SK-N-SH (cell line): ENCODE data around the gene TNFAIP1. TPM values are rescaled to one million over a fixed set of nuclear protein-coding genes. Genes with fewer than 3 reads are reported as not detected.

Experiments used
- CTCF ChIA-PET: fragments of 300-600, 350-600 bp; formaldehyde crosslinking; extraction: SDS; loops from one replicate; lab custom pipeline; 2021; lab: Yijun Ruan, JAX
- POLR2A ChIA-PET: fragments of 350-600 bp; sonication (Branson Sonifier 250); formaldehyde crosslinking; extraction: SDS; loops from one replicate; lab custom pipeline; 2020; ENCODE audit warnings: antibody characterized with exemption, inconsistent platforms; lab: Yijun Ruan, JAX
- DNase-seq: peaks from one replicate; pipeline ENCODE4 v3.0.0; 2012
- H2AFZ ChIP-seq: fragments of 200-600 bp; sonication (generic); 2 replicates; pipeline ENCODE4 v1.8.1; 2016; ENCODE audit warnings: antibody characterized with exemption, mild to moderate bottlenecking, low read depth
- H3F3A ChIP-seq: fragments of 200-600 bp; sonication (generic); replicated peaks from 2 replicates; pipeline ENCODE3; 2016; ENCODE audit warnings: antibody characterized with exemption, mild to moderate bottlenecking; ENCODE audit not compliant: insufficient read depth
- H3K27ac ChIP-seq, 2 experiments: fragments of 200-500 bp in 1 of 2; fragments of 200-600 bp in 1 of 2; sonication (Bioruptor generic) in 1 of 2; sonication (generic), shearing (Covaris generic) in 1 of 2; 2 replicates each; pipeline versions ENCODE4 v1.5.1 to v1.6.1; 2014 to 2016; ENCODE audit warnings: low read depth in 2 of 2, inconsistent platforms in 1 of 2, low read length in 1 of 2, mild to moderate bottlenecking in 1 of 2, mixed read lengths in 1 of 2
- H3K27me3 ChIP-seq: fragments of 200-600 bp; sonication (generic), shearing (Covaris generic); 2 replicates; pipeline ENCODE4 v1.6.1; 2016; ENCODE audit warnings: mixed run types; ENCODE audit not compliant: insufficient read depth
- H3K36me3 ChIP-seq, 2 experiments: fragments of 200-500 bp in 1 of 2; fragments of 200-600 bp in 1 of 2; sonication (Bioruptor generic) in 1 of 2; sonication (generic) in 1 of 2; replicated peaks in 1 of 2; 2 replicates each; pipeline versions ENCODE3 to v1.5.1; 2014 to 2016; ENCODE audit warnings: low read length in 1 of 2, mild to moderate bottlenecking in 1 of 2; ENCODE audit not compliant: insufficient read depth in 2 of 2, control insufficient read depth in 1 of 2
- H3K4me1 ChIP-seq, 2 experiments: fragments of 200-500 bp in 1 of 2; fragments of 200-600 bp in 1 of 2; sonication (Bioruptor generic) in 1 of 2; sonication (generic), shearing (Covaris generic) in 1 of 2; 2 replicates each; pipeline versions ENCODE4 v1.5.1 to v1.6.1; 2014 to 2016; ENCODE audit warnings: low read depth in 1 of 2, low read length in 1 of 2, mixed run types in 1 of 2; ENCODE audit not compliant: insufficient read depth in 2 of 2, control insufficient read depth in 1 of 2
- H3K4me2 ChIP-seq: fragments of 200-600 bp; sonication (generic), shearing (Covaris generic); 2 replicates; pipeline ENCODE4 v1.6.1; 2017; ENCODE audit warnings: mixed run types
- H3K4me3 ChIP-seq, 2 experiments: fragments of 200-500 bp in 1 of 2; fragments of 200-600 bp in 1 of 2; sonication (Bioruptor generic) in 1 of 2; sonication (generic), shearing (Covaris generic) in 1 of 2; 2 replicates each; pipeline versions ENCODE4 v1.5.1 to v1.8.1; 2014 to 2016; ENCODE audit warnings: low read depth in 2 of 2, inconsistent platforms in 1 of 2, low read length in 1 of 2, mild to moderate bottlenecking in 1 of 2, mixed read lengths in 1 of 2, moderate library complexity in 1 of 2
- H3K79me2 ChIP-seq: fragments of 200-600 bp; sonication (generic); 2 replicates; pipeline ENCODE4 v1.8.1; 2017; ENCODE audit warnings: mild to moderate bottlenecking; ENCODE audit not compliant: insufficient read depth
- H3K9ac ChIP-seq: fragments of 200-600 bp; sonication (generic); 2 replicates; pipeline ENCODE4 v1.6.1; 2017; ENCODE audit warnings: mixed run types
- H3K9me2 ChIP-seq: fragments of 200-600 bp; sonication (generic); 2 replicates; pipeline ENCODE4 v1.6.1; 2017; ENCODE audit warnings: mixed run types
- H3K9me3 ChIP-seq: fragments of 200-600 bp; sonication (generic); 2 replicates; pipeline ENCODE4 v1.6.1; 2017; ENCODE audit warnings: mixed run types, mild to moderate bottlenecking, moderate library complexity
- H4K20me1 ChIP-seq: fragments of 200-600 bp; sonication (generic); 2 replicates; pipeline ENCODE4 v1.6.1; 2017; ENCODE audit warnings: mild to moderate bottlenecking, mixed run types; ENCODE audit not compliant: insufficient read depth
- ELF1 ChIP-seq: IDR thresholded peaks from 2 replicates; pipeline ENCODE4 v1.4.0; 2012
- EP300 ChIP-seq, 2 experiments: IDR thresholded peaks; 2 replicates each; pipeline versions ENCODE4 v1.4.0 to v1.6.1; 2012; ENCODE audit warnings: borderline replicate concordance in 1 of 2, low read depth in 1 of 2, low read length in 1 of 2
- FOXJ3 ChIP-seq: sonication (generic); formaldehyde crosslinking; IDR thresholded peaks from 2 replicates; pipeline ENCODE4 v1.5.1; 2020; ENCODE audit warnings: mild to moderate bottlenecking, missing genetic modification reagents
- GABPA ChIP-seq: IDR thresholded peaks from 2 replicates; pipeline ENCODE4 v1.4.0; 2012; ENCODE audit warnings: low read depth, mild to moderate bottlenecking
- JUND ChIP-seq: IDR thresholded peaks from 2 replicates; pipeline ENCODE4 v1.4.0; 2012
- MAX ChIP-seq: IDR thresholded peaks from 2 replicates; pipeline ENCODE4 v1.4.0; 2012; ENCODE audit warnings: low read depth
- MXI1 ChIP-seq: IDR thresholded peaks from 2 replicates; pipeline ENCODE4 v1.6.1; 2012; ENCODE audit warnings: mild to moderate bottlenecking, low read depth, low read length, improper control_type of control experiment
- PBX3 ChIP-seq: IDR thresholded peaks from 2 replicates; pipeline ENCODE4; 2012
- POLR2AphosphoS5 ChIP-seq: IDR thresholded peaks from 2 replicates; pipeline ENCODE4 v1.6.1; 2012; ENCODE audit warnings: low read depth, low read length
- RCOR1 ChIP-seq: fragments of 150-350 bp; IDR thresholded peaks from 2 replicates; pipeline ENCODE4 v1.6.1; 2017; ENCODE audit warnings: antibody characterized with exemption, low read length
- REST ChIP-seq: IDR thresholded peaks from 2 replicates; pipeline ENCODE4 v1.6.1; 2012; ENCODE audit warnings: mild to moderate bottlenecking, low read depth, low read length, moderate library complexity
- SIN3A ChIP-seq: IDR thresholded peaks from 2 replicates; pipeline ENCODE4 v1.6.1; 2012; ENCODE audit warnings: low read depth, mild to moderate bottlenecking, low read length, moderate library complexity, borderline replicate concordance
- ZBTB33 ChIP-seq: IDR thresholded peaks from 2 replicates; pipeline ENCODE4 v1.4.0; 2012; ENCODE audit warnings: low read depth, borderline replicate concordance
- WGBS: methylation state at CpG from one replicate; pipeline ENCODE4 v1.1.6; 2017; ENCODE audit warnings: low lambda C conversion rate; 5-methylcytosine and 5-hydroxymethylcytosine counted together
- polyA plus RNA-seq, 3 experiments: library from polyadenylated mRNA; depleted of rRNA; stranded (reverse); fragments of >200 nt; gene quantifications; 2 replicates each; pipeline ENCODE4 v1.2.3, GENCODE V29; 2012

TNFAIP1 gene
- polyA plus RNA-seq, 1 of the 3 experiments (the other 2 are of a cell fraction) = 52.0 TPM

- 94% methylated on average over 9 of the region's 9 CpGs for WGBS
- H3K9me3 ChIP-seq = no peaks in the 10 kb centered on the region
- H3K36me3 ChIP-seq = peaks cover 71 to 81% of the 10 kb centered on the region in 2 experiments
- peaks cover 43% of the 10 kb centered on the region for H3F3A ChIP-seq
- DNase-seq = no peak
- no peak overlapping the region for H3K9ac ChIP-seq
- H3K79me2 ChIP-seq = peaks cover 30% of the 10 kb centered on the region; the same call in 1 of the 2 replicates
- H3K27ac ChIP-seq = no peak overlapping the region
- CTCF ChIA-PET = no interaction called here
- no peak overlapping the region for H3K4me3 ChIP-seq
- peaks cover 9 to 23% of the 10 kb centered on the region in 2 experiments for H3K4me1 ChIP-seq
- no peak overlapping the region for H3K4me2 ChIP-seq
- H3K9me2 ChIP-seq = no peaks in the 10 kb centered on the region
- no peak for TF ChIP-seq MAX
- TF ChIP-seq EP300 (IDR thresholded peaks at IDR 0.05; ENCODE audit: borderline replicate concordance in 1 of 2, low read depth in 1 of 2, low read length in 1 of 2) = no peak
- TF ChIP-seq SIN3A = no peak
- TF ChIP-seq ZBTB33 = no peak
- no peak for TF ChIP-seq RCOR1
- no peak for TF ChIP-seq JUND
- no peak for TF ChIP-seq PBX3
- no peak for TF ChIP-seq MXI1
- TF ChIP-seq POLR2AphosphoS5 = no peak
- no peak for TF ChIP-seq REST
- no peak for TF ChIP-seq ELF1
- TF ChIP-seq GABPA = no peak
- no peak for TF ChIP-seq FOXJ3 (CRISPR knock-in tag)
- peaks cover 11% of the 10 kb centered on the region; the same call in 1 of the 2 replicates for H4K20me1 ChIP-seq
- POLR2A ChIA-PET = no interaction called here
- H2AFZ ChIP-seq = no peak overlapping the region
- H3K27me3 ChIP-seq = no peaks in the 10 kb centered on the region
These were observed 8.4 kb downstream of the TNFAIP1 start for GRCh38 chr17:28344011-28344410.
